Measurements from ENCODE around the gene HIPK4. TPM values are rescaled to one million over a fixed set of nuclear protein-coding genes. Genes with fewer than 3 reads are reported as not detected.

The HIPK4 gene
- total and polyA plus RNA-seq, 9 of the 15 experiments (the other 6 are each of a cell fraction or from before 2014, with no cell fraction given) = 0.06 to 0.09 TPM; not detected in 7

DNA sequence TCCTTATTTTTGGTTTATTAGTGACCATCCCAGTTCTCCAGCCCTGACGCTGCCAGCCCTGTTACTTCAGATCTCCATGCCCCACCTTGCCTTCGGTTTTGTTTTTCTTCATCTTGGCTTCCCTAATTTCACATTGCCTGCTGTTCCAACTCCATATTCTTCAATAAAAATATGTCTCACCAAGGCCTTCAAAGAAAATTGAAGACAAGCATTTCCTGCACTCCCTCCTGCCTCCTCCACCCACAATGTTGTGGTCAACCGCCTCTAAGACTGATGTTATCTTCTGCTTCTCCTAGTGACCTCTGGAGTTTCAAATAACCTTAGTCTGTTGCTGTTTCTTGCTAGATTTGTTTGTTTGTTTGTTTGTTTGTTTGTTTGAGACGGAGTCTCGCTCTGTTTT, 26.9 kb downstream of the HIPK4 start (continued):
- TF ChIP-seq, protein P1, sequence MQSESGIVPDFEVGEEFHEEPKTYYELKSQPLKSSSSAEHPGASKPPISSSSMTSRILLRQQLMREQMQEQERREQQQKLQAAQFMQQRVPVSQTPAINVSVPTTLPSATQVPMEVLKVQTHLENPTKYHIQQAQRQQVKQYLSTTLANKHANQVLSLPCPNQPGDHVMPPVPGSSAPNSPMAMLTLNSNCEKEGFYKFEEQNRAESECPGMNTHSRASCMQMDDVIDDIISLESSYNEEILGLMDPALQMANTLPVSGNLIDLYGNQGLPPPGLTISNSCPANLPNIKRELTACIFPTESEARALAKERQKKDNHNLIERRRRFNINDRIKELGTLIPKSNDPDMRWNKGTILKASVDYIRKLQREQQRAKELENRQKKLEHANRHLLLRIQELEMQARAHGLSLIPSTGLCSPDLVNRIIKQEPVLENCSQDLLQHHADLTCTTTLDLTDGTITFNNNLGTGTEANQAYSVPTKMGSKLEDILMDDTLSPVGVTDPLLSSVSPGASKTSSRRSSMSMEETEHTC (IDR thresholded peaks at IDR 0.05) = no peak
- TF ChIP-seq ZNF324 (CRISPR knock-in tag; IDR thresholded peaks at IDR 0.05) (no peak), MYBL2 (IDR thresholded peaks at IDR 0.05; ENCODE audit: low read depth) (no peak), MYBL2 (CRISPR knock-in tag; IDR thresholded peaks at IDR 0.05; ENCODE audit: borderline replicate concordance) (no peak), ZNF174 (CRISPR knock-in tag; IDR thresholded peaks at IDR 0.05) (no peak), CREBBP (IDR thresholded peaks at IDR 0.05; ENCODE audit: low read depth, low read length) (no peak), TCF7 (IDR thresholded peaks at IDR 0.05; ENCODE audit: borderline replicate concordance) (no peak), BDP1 (IDR thresholded peaks at IDR 0.05; ENCODE audit: insufficient read depth, insufficient read length) (no peak), NCOA4 (IDR thresholded peaks at IDR 0.05; ENCODE audit: partially characterized antibody) (no peak), JUN (IDR thresholded peaks at IDR 0.05; ENCODE audit: borderline replicate concordance, low read depth, low read length) (no peak), JUN (CRISPR knock-in tag; IDR thresholded peaks at IDR 0.05; ENCODE audit: borderline replicate concordance) (no peak), GATAD2B (IDR thresholded peaks at IDR 0.05; ENCODE audit: borderline replicate concordance) (no peak), FOXJ3 (CRISPR knock-in tag; IDR thresholded peaks at IDR 0.05) (no peak), MAZ (CRISPR knock-in tag; conservative IDR thresholded peaks at IDR 0.05 in 1 of 2, IDR thresholded peaks at IDR 0.05 in 1 of 2) (peak in 1 of 2 experiments; percentile 32; a peak in 2 of 4 replicates), TFAM (CRISPR knock-in tag; conservative IDR thresholded peaks at IDR 0.05) (no peak), NFXL1 (CRISPR knock-in tag; IDR thresholded peaks at IDR 0.05) (no peak)
- TF ChIP-seq, protein P2, sequence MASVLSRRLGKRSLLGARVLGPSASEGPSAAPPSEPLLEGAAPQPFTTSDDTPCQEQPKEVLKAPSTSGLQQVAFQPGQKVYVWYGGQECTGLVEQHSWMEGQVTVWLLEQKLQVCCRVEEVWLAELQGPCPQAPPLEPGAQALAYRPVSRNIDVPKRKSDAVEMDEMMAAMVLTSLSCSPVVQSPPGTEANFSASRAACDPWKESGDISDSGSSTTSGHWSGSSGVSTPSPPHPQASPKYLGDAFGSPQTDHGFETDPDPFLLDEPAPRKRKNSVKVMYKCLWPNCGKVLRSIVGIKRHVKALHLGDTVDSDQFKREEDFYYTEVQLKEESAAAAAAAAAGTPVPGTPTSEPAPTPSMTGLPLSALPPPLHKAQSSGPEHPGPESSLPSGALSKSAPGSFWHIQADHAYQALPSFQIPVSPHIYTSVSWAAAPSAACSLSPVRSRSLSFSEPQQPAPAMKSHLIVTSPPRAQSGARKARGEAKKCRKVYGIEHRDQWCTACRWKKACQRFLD (CRISPR knock-in tag; IDR thresholded peaks at IDR 0.05) = no peak
- TF ChIP-seq, protein P3, sequence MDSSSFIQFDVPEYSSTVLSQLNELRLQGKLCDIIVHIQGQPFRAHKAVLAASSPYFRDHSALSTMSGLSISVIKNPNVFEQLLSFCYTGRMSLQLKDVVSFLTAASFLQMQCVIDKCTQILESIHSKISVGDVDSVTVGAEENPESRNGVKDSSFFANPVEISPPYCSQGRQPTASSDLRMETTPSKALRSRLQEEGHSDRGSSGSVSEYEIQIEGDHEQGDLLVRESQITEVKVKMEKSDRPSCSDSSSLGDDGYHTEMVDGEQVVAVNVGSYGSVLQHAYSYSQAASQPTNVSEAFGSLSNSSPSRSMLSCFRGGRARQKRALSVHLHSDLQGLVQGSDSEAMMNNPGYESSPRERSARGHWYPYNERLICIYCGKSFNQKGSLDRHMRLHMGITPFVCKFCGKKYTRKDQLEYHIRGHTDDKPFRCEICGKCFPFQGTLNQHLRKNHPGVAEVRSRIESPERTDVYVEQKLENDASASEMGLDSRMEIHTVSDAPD (CRISPR knock-in tag; IDR thresholded peaks at IDR 0.05) = no peak
- TF ChIP-seq, protein P4, sequence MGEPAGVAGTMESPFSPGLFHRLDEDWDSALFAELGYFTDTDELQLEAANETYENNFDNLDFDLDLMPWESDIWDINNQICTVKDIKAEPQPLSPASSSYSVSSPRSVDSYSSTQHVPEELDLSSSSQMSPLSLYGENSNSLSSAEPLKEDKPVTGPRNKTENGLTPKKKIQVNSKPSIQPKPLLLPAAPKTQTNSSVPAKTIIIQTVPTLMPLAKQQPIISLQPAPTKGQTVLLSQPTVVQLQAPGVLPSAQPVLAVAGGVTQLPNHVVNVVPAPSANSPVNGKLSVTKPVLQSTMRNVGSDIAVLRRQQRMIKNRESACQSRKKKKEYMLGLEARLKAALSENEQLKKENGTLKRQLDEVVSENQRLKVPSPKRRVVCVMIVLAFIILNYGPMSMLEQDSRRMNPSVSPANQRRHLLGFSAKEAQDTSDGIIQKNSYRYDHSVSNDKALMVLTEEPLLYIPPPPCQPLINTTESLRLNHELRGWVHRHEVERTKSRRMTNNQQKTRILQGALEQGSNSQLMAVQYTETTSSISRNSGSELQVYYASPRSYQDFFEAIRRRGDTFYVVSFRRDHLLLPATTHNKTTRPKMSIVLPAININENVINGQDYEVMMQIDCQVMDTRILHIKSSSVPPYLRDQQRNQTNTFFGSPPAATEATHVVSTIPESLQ (CRISPR knock-in tag; IDR thresholded peaks at IDR 0.05) = no peak
- TF ChIP-seq, protein P5, sequence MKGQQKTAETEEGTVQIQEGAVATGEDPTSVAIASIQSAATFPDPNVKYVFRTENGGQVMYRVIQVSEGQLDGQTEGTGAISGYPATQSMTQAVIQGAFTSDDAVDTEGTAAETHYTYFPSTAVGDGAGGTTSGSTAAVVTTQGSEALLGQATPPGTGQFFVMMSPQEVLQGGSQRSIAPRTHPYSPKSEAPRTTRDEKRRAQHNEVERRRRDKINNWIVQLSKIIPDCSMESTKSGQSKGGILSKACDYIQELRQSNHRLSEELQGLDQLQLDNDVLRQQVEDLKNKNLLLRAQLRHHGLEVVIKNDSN (CRISPR knock-in tag; IDR thresholded peaks at IDR 0.05) = no peak
- TF ChIP-seq, protein P6, sequence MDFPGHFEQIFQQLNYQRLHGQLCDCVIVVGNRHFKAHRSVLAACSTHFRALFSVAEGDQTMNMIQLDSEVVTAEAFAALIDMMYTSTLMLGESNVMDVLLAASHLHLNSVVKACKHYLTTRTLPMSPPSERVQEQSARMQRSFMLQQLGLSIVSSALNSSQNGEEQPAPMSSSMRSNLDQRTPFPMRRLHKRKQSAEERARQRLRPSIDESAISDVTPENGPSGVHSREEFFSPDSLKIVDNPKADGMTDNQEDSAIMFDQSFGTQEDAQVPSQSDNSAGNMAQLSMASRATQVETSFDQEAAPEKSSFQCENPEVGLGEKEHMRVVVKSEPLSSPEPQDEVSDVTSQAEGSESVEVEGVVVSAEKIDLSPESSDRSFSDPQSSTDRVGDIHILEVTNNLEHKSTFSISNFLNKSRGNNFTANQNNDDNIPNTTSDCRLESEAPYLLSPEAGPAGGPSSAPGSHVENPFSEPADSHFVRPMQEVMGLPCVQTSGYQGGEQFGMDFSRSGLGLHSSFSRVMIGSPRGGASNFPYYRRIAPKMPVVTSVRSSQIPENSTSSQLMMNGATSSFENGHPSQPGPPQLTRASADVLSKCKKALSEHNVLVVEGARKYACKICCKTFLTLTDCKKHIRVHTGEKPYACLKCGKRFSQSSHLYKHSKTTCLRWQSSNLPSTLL (IDR thresholded peaks at IDR 0.05) = no peak

Measured in K562 (cell line).